A549 (cell line): ENCODE results near the gene SF3B5. TPM values are rescaled to one million over a fixed set of nuclear protein-coding genes. Genes with fewer than 3 reads are reported as not detected.

Experiments
- ATAC-seq, 2 experiments: fragments of 200-7000 bp in 1 of 2; fragments of >200 bp in 1 of 2; cut with Nextera tagmentation in 1 of 2; cut with Tn5 transposase in 1 of 2; 3 replicates each; pipeline versions ENCODE4 v1.8.0 to v1.9.1; 2018 to 2020; ENCODE audit warnings: mild to moderate bottlenecking in 1 of 2, moderate library complexity in 1 of 2
- CTCF ChIA-PET: fragments of 300-600 bp; sonication (Branson Sonifier 250); formaldehyde crosslinking; extraction: SDS; loops from one replicate; lab custom pipeline; 2021; ENCODE audit warnings: antibody characterized with exemption, inconsistent platforms; lab: Yijun Ruan, JAX
- POLR2A ChIA-PET: fragments of 350-600 bp; formaldehyde crosslinking; extraction: SDS; loops from one replicate; lab custom pipeline; 2021; ENCODE audit warnings: antibody characterized with exemption, inconsistent platforms; lab: Yijun Ruan, JAX
- DNase-seq, 2 experiments: peaks; one replicate each; pipeline versions ENCODE4 v3.0.0 to v3.0.0-alpha.2; 2011 to 2016; ENCODE audit warnings: low read depth in 1 of 2, low spot score in 1 of 2
- FAIRE-seq: peaks from 2 replicates; lab custom pipeline; 2011; peaks lifted over from hg19 to GRCh38; lab: Jason Lieb, UNC
- H3K27ac ChIP-seq, 2 experiments: fragments of >200 bp; sonication (Bioruptor Twin); formaldehyde crosslinking; 3 replicates each; pipeline ENCODE4 v1.5.1; 2016 to 2017
- H3K4me1 ChIP-seq: fragments of >200 bp; sonication (Bioruptor Twin); formaldehyde crosslinking; 3 replicates; pipeline ENCODE4 v1.6.1; 2016
- H3K4me2 ChIP-seq: fragments of >200 bp; sonication (Bioruptor Twin); formaldehyde crosslinking; 3 replicates; pipeline ENCODE4 v1.6.1; 2016
- H3K4me3 ChIP-seq: fragments of >200 bp; sonication (Bioruptor Twin); formaldehyde crosslinking; 3 replicates; pipeline ENCODE4 v1.5.1; 2016
- H3K9me3 ChIP-seq: fragments of >200 bp; sonication (Bioruptor Twin); formaldehyde crosslinking; 3 replicates; pipeline ENCODE4 v1.6.1; 2016
- CHD2 ChIP-seq: fragments of 150-350 bp; IDR thresholded peaks from 2 replicates; pipeline ENCODE4 v1.6.1; 2014; ENCODE audit warnings: low read length; ENCODE audit not compliant: partially characterized antibody
- CTCF ChIP-seq: fragments of >200 bp; sonication (Bioruptor Twin); formaldehyde crosslinking; IDR thresholded peaks from 3 replicates; pipeline ENCODE4 v1.5.1; 2016
- EHF ChIP-seq: fragments of 250-450 bp; sonication (Bioruptor Pico); IDR thresholded peaks from 2 replicates; pipeline ENCODE4 v1.5.0; 2020; ENCODE audit warnings: mild to moderate bottlenecking
- EHMT2 ChIP-seq: fragments of 200-600 bp; sonication (generic); IDR thresholded peaks from 2 replicates; pipeline ENCODE4 v1.6.1; 2016; ENCODE audit warnings: antibody characterized with exemption, low read depth, mild to moderate bottlenecking, moderate library complexity
- EP300 ChIP-seq, 2 experiments: fragments of >200 bp; sonication (Bioruptor Twin); formaldehyde crosslinking; IDR thresholded peaks; 2 replicates in 1 of 2; 3 replicates in 1 of 2; pipeline ENCODE4 v1.6.1; 2016 to 2017
- ESRRA ChIP-seq: fragments of 150-350 bp; IDR thresholded peaks from 2 replicates; pipeline ENCODE4 v1.6.1; 2014; ENCODE audit warnings: mild to moderate bottlenecking, low read length, borderline replicate concordance
- FOSL2 ChIP-seq, 2 experiments: fragments of 450-650 bp in 1 of 2; fragments of >200 bp in 1 of 2; sonication (Bioruptor Twin) in 1 of 2; formaldehyde crosslinking; IDR thresholded peaks; 2 replicates each; pipeline versions ENCODE4 v1.5.0 to v1.6.1; 2016 to 2020; ENCODE audit warnings: mild to moderate bottlenecking in 1 of 2, moderate library complexity in 1 of 2
- GATA3 ChIP-seq: IDR thresholded peaks from 2 replicates; pipeline ENCODE4 v1.6.1; 2012; ENCODE audit warnings: borderline replicate concordance
- HOXB5 ChIP-seq: fragments of 250-450 bp; sonication (Bioruptor Pico); IDR thresholded peaks from 2 replicates; pipeline ENCODE4 v1.5.0; 2020; ENCODE audit warnings: mild to moderate bottlenecking, moderate library complexity
- JUNB ChIP-seq: fragments of >200 bp; sonication (Bioruptor Twin); formaldehyde crosslinking; IDR thresholded peaks from 2 replicates; pipeline ENCODE4 v1.6.1; 2016
- KDM1A ChIP-seq: fragments of 200-600 bp; sonication (generic); IDR thresholded peaks from 2 replicates; pipeline ENCODE4 v1.6.1; 2016; ENCODE audit warnings: low read depth, mild to moderate bottlenecking
- KDM5A ChIP-seq: fragments of 200-600 bp; sonication (generic); IDR thresholded peaks from 2 replicates; pipeline ENCODE4 v1.6.1; 2016; ENCODE audit warnings: antibody characterized with exemption, mild to moderate bottlenecking
- MAFK ChIP-seq: fragments of 450-650 bp; IDR thresholded peaks from 2 replicates; pipeline ENCODE4 v1.6.1; 2014; ENCODE audit not compliant: partially characterized antibody
- POLR2A ChIP-seq: IDR thresholded peaks from 2 replicates; pipeline ENCODE4 v1.6.1; 2012; ENCODE audit warnings: mild to moderate bottlenecking, low read length
- RAD21 ChIP-seq, 2 experiments: fragments of >200 bp in 1 of 2; sonication (Bioruptor Twin) in 1 of 2; formaldehyde crosslinking in 1 of 2; IDR thresholded peaks in 1 of 2; conservative IDR thresholded peaks in 1 of 2; 2 replicates in 1 of 2; 3 replicates in 1 of 2; pipeline ENCODE4 v1.6.1; 2012 to 2018; ENCODE audit warnings: inconsistent platforms in 1 of 2
- REST ChIP-seq: fragments of 200-600 bp; sonication (generic); IDR thresholded peaks from 2 replicates; pipeline ENCODE4 v1.6.1; 2016; ENCODE audit warnings: antibody characterized with exemption, mild to moderate bottlenecking, moderate library complexity
- RFX5 ChIP-seq: fragments of 450-650 bp; IDR thresholded peaks from 2 replicates; pipeline ENCODE4 v1.7.1; 2014; ENCODE audit warnings: antibody characterized with exemption, mild to moderate bottlenecking, moderate library complexity
- RNF2 ChIP-seq: fragments of 200-600 bp; sonication (generic); IDR thresholded peaks from 2 replicates; pipeline ENCODE4 v1.6.1; 2016; ENCODE audit warnings: low read depth, mild to moderate bottlenecking, antibody characterized with exemption, moderate library complexity, borderline replicate concordance
- USF2 ChIP-seq: fragments of 450-650 bp; IDR thresholded peaks from 2 replicates; pipeline ENCODE4 v1.6.1; 2014; ENCODE audit warnings: antibody characterized with exemption
- ZSCAN20 ChIP-seq: fragments of 250-450 bp; sonication (Bioruptor Pico); IDR thresholded peaks from 2 replicates; pipeline ENCODE4 v1.8.0; 2022; ENCODE audit warnings: mild to moderate bottlenecking, moderate library complexity
- WGBS: methylation state at CpG from one replicate; pipeline ENCODE4 v1.1.6; 2017; ENCODE audit errors: missing lambda C conversion rate; 5-methylcytosine and 5-hydroxymethylcytosine counted together
- polyA plus RNA-seq, 4 experiments: library from polyadenylated mRNA; depleted of rRNA in 3 of 4; stranded (reverse); fragments of >200 nt; fragmentation: RNase III in 1 of 4; extraction: RNeasy Plus Mini Kit Qiagen cat#74134 plus additional on column Dnase treatment in 1 of 4; gene quantifications; 2 replicates in 3 of 4; 3 replicates in 1 of 4; pipeline ENCODE4 v1.2.3, GENCODE V29; 2011 to 2017

The SF3B5 gene
- polyA plus RNA-seq, 2 of the 4 experiments (the other 2 are of a cell fraction) = 159 to 164 TPM

GRCh38 chr6:144141470-144141869, 46.1 kb upstream of the SF3B5 start:
- TF ChIP-seq FOSL2 (IDR thresholded peaks at IDR 0.05) (no peak), FOSL2 (CRISPR knock-in tag; IDR thresholded peaks at IDR 0.05) (no peak), USF2 (no peak), CHD2 (no peak), JUNB (no peak), EHMT2 (no peak), RFX5 (no peak)
- Histone ChIP-seq H3K4me1 (no peaks in the 10 kb centered on the region), H3K27ac (no peak overlapping the region), H3K4me3 (no peak overlapping the region), H3K9me3 (no peaks in the 10 kb centered on the region), H3K4me2 (no peak overlapping the region)
- WGBS = 41% methylated on average over 2 of the region's 2 CpGs
- ATAC-seq (no peak), DNase-seq (no peak), FAIRE-seq (no peak)
- ChIA-PET CTCF (interaction anchor here (1.2 kb wide), 1 partner anchor 18 kb away, joined by 3 read pairs; no protein-coding TSS in a partner anchor), POLR2A (no interaction called here)

- no peak for ATAC-seq
- no peaks in the 10 kb centered on the region for H3K9me3 ChIP-seq
- CTCF ChIA-PET = interaction anchor here (1.2 kb wide), 1 partner anchor 18 kb away, joined by 3 read pairs; no protein-coding TSS in a partner anchor
- TF ChIP-seq GATA3 = no peak
- no peak for TF ChIP-seq CTCF
- TF ChIP-seq RAD21 (conservative IDR thresholded peaks at IDR 0.05 in 1 of 2, IDR thresholded peaks at IDR 0.05 in 1 of 2) = no peak
- TF ChIP-seq POLR2A = no peak
- no peak for TF ChIP-seq HOXB5
- no peak for TF ChIP-seq MAFK
- no peak for TF ChIP-seq ESRRA
- TF ChIP-seq EP300 (IDR thresholded peaks at IDR 0.05) = no peak
- no peak for TF ChIP-seq RNF2
- TF ChIP-seq ZSCAN20 (CRISPR knock-in tag) = no peak
- no peak for TF ChIP-seq CHD2
- no peak for TF ChIP-seq REST
- TF ChIP-seq EHF (CRISPR knock-in tag) = no peak
- no peak for TF ChIP-seq KDM5A
- TF ChIP-seq KDM1A = no peak
- TF ChIP-seq, all 56 proteins: peak for 0
- WGBS = 73% methylated on average over 2 of the region's 2 CpGs
- Histone ChIP-seq H3K4me3 (no peak overlapping the region), H3K4me2 (no peak overlapping the region), H3K27ac (no peak overlapping the region), H3K4me1 (no peaks in the 10 kb centered on the region)
- POLR2A ChIA-PET = no interaction called here
- no peak for FAIRE-seq
- no peak for DNase-seq
These were observed 45.5 kb upstream of the SF3B5 start for GRCh38 chr6:144140867-144141266.
